ENCODE data around the gene MTCL1.

The MTCL1 gene

GRCh38 chr18:8785261-8785660, 79.9 kb downstream of the MTCL1 start:
- DNase-seq (ENCODE audit: low spot score) (no peak), ATAC-seq (ENCODE audit: low read depth) (no peak)
- no peak overlapping the region for H3K4me3 ChIP-seq (ENCODE audit: severe bottlenecking)
- no peaks in the 10 kb centered on the region for H3K9me3 ChIP-seq (ENCODE audit: severe bottlenecking)
- peaks cover 13% of the 10 kb centered on the region for H3K4me1 ChIP-seq (ENCODE audit: insufficient read depth, poor library complexity, severe bottlenecking)
- H3K27ac ChIP-seq (ENCODE audit: poor library complexity, severe bottlenecking) = no peak overlapping the region
- peaks cover 22% of the 10 kb centered on the region; the same call in 1 of the 2 replicates for H3K36me3 ChIP-seq (ENCODE audit: low read depth)
- TF ChIP-seq CTCF (IDR thresholded peaks at IDR 0.05; ENCODE audit: poor library complexity, severe bottlenecking) = no peak
- H3K27me3 ChIP-seq (ENCODE audit: insufficient read depth, poor library complexity, severe bottlenecking) = no peaks in the 10 kb centered on the region

GRCh38 chr18:8785855-8786482, 80.6 kb downstream of the MTCL1 start:
- Histone ChIP-seq H3K4me3 (ENCODE audit: severe bottlenecking) (no peak overlapping the region), H3K27me3 (ENCODE audit: insufficient read depth, poor library complexity, severe bottlenecking) (no peaks in the 10 kb centered on the region), H3K27ac (ENCODE audit: poor library complexity, severe bottlenecking) (peak overlapping the region; percentile 60), H3K9me3 (ENCODE audit: severe bottlenecking) (no peaks in the 10 kb centered on the region), H3K4me1 (ENCODE audit: insufficient read depth, poor library complexity, severe bottlenecking) (peaks cover 13% of the 10 kb centered on the region), H3K36me3 (ENCODE audit: low read depth) (peaks cover 22% of the 10 kb centered on the region; the same call in 1 of the 2 replicates)
- DNase-seq (ENCODE audit: low spot score) (no peak), ATAC-seq (ENCODE audit: low read depth) (no peak)
- no peak for TF ChIP-seq CTCF (IDR thresholded peaks at IDR 0.05; ENCODE audit: poor library complexity, severe bottlenecking)

GRCh38 chr18:8786483-8787370, 81.4 kb downstream of the MTCL1 start:
- no peaks in the 10 kb centered on the region for H3K9me3 ChIP-seq (ENCODE audit: severe bottlenecking)
- no peak for TF ChIP-seq CTCF (IDR thresholded peaks at IDR 0.05; ENCODE audit: poor library complexity, severe bottlenecking)
- ATAC-seq (ENCODE audit: low read depth) (peak; percentile 86), DNase-seq (ENCODE audit: low spot score) (no peak)
- peaks cover 13% of the 10 kb centered on the region for H3K4me1 ChIP-seq (ENCODE audit: insufficient read depth, poor library complexity, severe bottlenecking)
- H3K36me3 ChIP-seq (ENCODE audit: low read depth) = peaks cover 22% of the 10 kb centered on the region; the same call in 1 of the 2 replicates
- H3K4me3 ChIP-seq (ENCODE audit: severe bottlenecking) = no peak overlapping the region
- H3K27ac ChIP-seq (ENCODE audit: poor library complexity, severe bottlenecking) = peak overlapping the region; percentile 60
- no peaks in the 10 kb centered on the region for H3K27me3 ChIP-seq (ENCODE audit: insufficient read depth, poor library complexity, severe bottlenecking)

- no peak for DNase-seq (ENCODE audit: low spot score)
- no peak for TF ChIP-seq CTCF (IDR thresholded peaks at IDR 0.05; ENCODE audit: poor library complexity, severe bottlenecking)
- Histone ChIP-seq H3K4me3 (ENCODE audit: severe bottlenecking) (no peak overlapping the region), H3K9me3 (ENCODE audit: severe bottlenecking) (no peaks in the 10 kb centered on the region), H3K36me3 (ENCODE audit: low read depth) (peaks cover 22% of the 10 kb centered on the region; the same call in 1 of the 2 replicates), H3K27me3 (ENCODE audit: insufficient read depth, poor library complexity, severe bottlenecking) (no peaks in the 10 kb centered on the region), H3K27ac (ENCODE audit: poor library complexity, severe bottlenecking) (peak overlapping the region; percentile 60), H3K4me1 (ENCODE audit: insufficient read depth, poor library complexity, severe bottlenecking) (peaks cover 13% of the 10 kb centered on the region)
- no peak for ATAC-seq (ENCODE audit: low read depth)
Measured at GRCh38 chr18:8787371-8787670, 82.0 kb downstream of the MTCL1 start.
